Fibroblast of skin of right biceps (primary cell): ENCODE data around the gene FAM167B.

ENCODE experiments used
- DNase-seq: peaks from one replicate; pipeline ENCODE4 v3.0.0-alpha.2; 2013

Gene FAM167B

GRCh38 chr1:32246888-32247273 is at the start of gene FAM167B:
FAM167B (plus strand) TSS chr1:32247222; CDS start chr1:32247422, 200 bp downstream.
- DNase-seq = peak; percentile 71

GRCh38 chr1:32197837-32198236 is 49.2 kb upstream of the FAM167B start:
- DNase-seq = no peak

- DNase-seq = no peak
Measured at GRCh38 chr1:32198237-32199042, 48.6 kb upstream of the FAM167B start.

- no peak for DNase-seq
Measured at GRCh38 chr1:32199043-32199716, 47.8 kb upstream of the FAM167B start.

GRCh38 chr1:32199717-32200072 is 47.3 kb upstream of the FAM167B start:
- no peak for DNase-seq

- peak; percentile 70 for DNase-seq
Measured at GRCh38 chr1:32200226-32201010, 46.6 kb upstream of the FAM167B start, which contains the start of gene CCDC28B. CCDC28B (plus strand) TSS chr1:32200595; CDS start chr1:32201936, 1,341 bp downstream.

- peak; percentile 62 for DNase-seq
Measured at GRCh38 chr1:32201011-32201855, 45.8 kb upstream of the FAM167B start.

GRCh38 chr1:32204943-32205361 is 42.1 kb upstream of the FAM167B start:
- DNase-seq = no peak

- peak; percentile 81 for DNase-seq
Measured at GRCh38 chr1:32205401-32206370, 41.3 kb upstream of the FAM167B start, which contains the start of gene IQCC. IQCC (plus strand) TSS chr1:32205671; CDS start chr1:32205682, 11 bp downstream.

- no peak for DNase-seq
Measured at GRCh38 chr1:32208469-32208868, 38.6 kb upstream of the FAM167B start.

- DNase-seq = peak; percentile 36
Measured at GRCh38 chr1:32208891-32209328, 38.1 kb upstream of the FAM167B start, which contains the start of gene DCDC2B. DCDC2B (plus strand) TSS chr1:32209089; CDS start chr1:32209094, 5 bp downstream.

- DNase-seq = peak; percentile 59
Measured at GRCh38 chr1:32215629-32216480, 31.2 kb upstream of the FAM167B start.

- no peak for DNase-seq
Measured at GRCh38 chr1:32216566-32216965, 30.5 kb upstream of the FAM167B start.

- DNase-seq = no peak
Measured at GRCh38 chr1:32219022-32219421, 28.0 kb upstream of the FAM167B start.

GRCh38 chr1:32220746-32221580 is 26.1 kb upstream of the FAM167B start:
- no peak for DNase-seq

GRCh38 chr1:32221581-32221979 is 25.4 kb upstream of the FAM167B start:
- DNase-seq = no peak

GRCh38 chr1:32221980-32222755 is 24.9 kb upstream of the FAM167B start, which contains the start of the genes EIF3I and TMEM234:
EIF3I (plus strand) TSS chr1:32222407; CDS start chr1:32222442, 35 bp downstream.
TMEM234 (minus strand) TSS chr1:32222353; CDS start chr1:32222322, 31 bp downstream.
- DNase-seq = peak; percentile 91

GRCh38 chr1:32223683-32224082 is 23.3 kb upstream of the FAM167B start:
- no peak for DNase-seq
